H1 (cell line): ENCODE results near the gene OPHN1. TPM values are rescaled to one million over a fixed set of nuclear protein-coding genes. Genes with fewer than 3 reads are reported as not detected.
A peak's percentile ranks its signal among the peaks of the same experiment; 100 is the strongest.

Experiments
- CTCF ChIA-PET: fragments of 300-600 bp; sonication (Branson Sonifier 250); formaldehyde crosslinking; loops from one replicate; lab custom pipeline; 2021; ENCODE audit not compliant: partially characterized antibody; lab: Charles Lee
- POLR2A ChIA-PET: fragments of 300-600 bp; sonication (Branson Sonifier 250); formaldehyde crosslinking; loops from one replicate; lab custom pipeline; 2021; ENCODE audit warnings: inconsistent platforms; ENCODE audit not compliant: partially characterized antibody; lab: Charles Lee
- DNase-seq, 2 experiments: peaks; one replicate each; pipeline versions ENCODE4 v3.0.0 to v3.0.0-alpha.2; 2010 to 2022; ENCODE audit warnings: low spot score in 2 of 2, low read depth in 1 of 2, mixed read lengths in 1 of 2
- FAIRE-seq: peaks from 2 replicates; lab custom pipeline; 2011; peaks lifted over from hg19 to GRCh38; lab: Jason Lieb, UNC
- H2AFZ ChIP-seq: 2 replicates; pipeline ENCODE4 v1.8.1; 2012; ENCODE audit warnings: low read length, inconsistent platforms
- H2AK5ac ChIP-seq: 2 replicates; pipeline ENCODE4 v1.6.1; 2013; ENCODE audit warnings: low read depth, low read length
- H2BK120ac ChIP-seq: replicated peaks from 2 replicates; pipeline ENCODE3; 2013; ENCODE audit warnings: low read depth, low read length, inconsistent platforms
- H2BK12ac ChIP-seq: 2 replicates; pipeline ENCODE4 v1.6.1; 2013; ENCODE audit warnings: low read depth, low read length
- H2BK15ac ChIP-seq: 2 replicates; pipeline ENCODE4 v1.6.1; 2013; ENCODE audit warnings: low read length
- H2BK20ac ChIP-seq: 2 replicates; pipeline ENCODE4 v1.6.1; 2013; ENCODE audit warnings: low read length
- H2BK5ac ChIP-seq: 2 replicates; pipeline ENCODE4 v1.6.1; 2013; ENCODE audit warnings: low read depth, low read length
- H3K14ac ChIP-seq: 2 replicates; pipeline ENCODE4 v1.6.1; 2013; ENCODE audit warnings: inconsistent platforms; ENCODE audit not compliant: insufficient read length
- H3K18ac ChIP-seq: 2 replicates; pipeline ENCODE4 v1.6.1; 2013; ENCODE audit warnings: low read length; ENCODE audit errors: extremely low read depth
- H3K23ac ChIP-seq: 2 replicates; pipeline ENCODE4 v1.6.1; 2013; ENCODE audit warnings: inconsistent platforms; ENCODE audit not compliant: insufficient read length
- H3K23me2 ChIP-seq: 2 replicates; pipeline ENCODE4 v1.6.1; 2013; ENCODE audit warnings: low read depth, low read length
- H3K27ac ChIP-seq: 2 replicates; pipeline ENCODE4 v1.6.1; 2011; ENCODE audit warnings: low read depth, low read length, inconsistent platforms
- H3K27me3 ChIP-seq, 4 experiments: replicated peaks in 1 of 4; 1 replicate in 1 of 4; 2 replicates in 3 of 4; pipeline versions ENCODE4 v1.6.1 to v1.8.1; 2011 to 2013; ENCODE audit warnings: low read length in 3 of 4, mild to moderate bottlenecking in 3 of 4, inconsistent platforms in 2 of 4, mixed read lengths in 2 of 4, moderate library complexity in 1 of 4; ENCODE audit not compliant: control insufficient read depth in 3 of 4, insufficient read depth in 3 of 4; ENCODE audit errors: extremely low read depth in 1 of 4
- H3K36me3 ChIP-seq, 4 experiments: 2 replicates each; pipeline versions ENCODE4 v1.6.1 to v1.8.1; 2011 to 2013; ENCODE audit warnings: mild to moderate bottlenecking in 4 of 4, low read length in 3 of 4, moderate library complexity in 2 of 4, control low read depth in 1 of 4, inconsistent platforms in 1 of 4; ENCODE audit not compliant: insufficient read depth in 4 of 4, control insufficient read depth in 2 of 4
- H3K4ac ChIP-seq: replicated peaks from 2 replicates; pipeline ENCODE3; 2013; ENCODE audit warnings: low read length, low read depth, mixed read lengths, inconsistent platforms; ENCODE audit not compliant: insufficient read length
- H3K4me1 ChIP-seq, 4 experiments: replicated peaks in 1 of 4; 1 replicate in 1 of 4; 2 replicates in 3 of 4; pipeline versions ENCODE4 v1.6.1 to v1.8.1; 2011 to 2013; ENCODE audit warnings: low read length in 3 of 4, inconsistent platforms in 2 of 4, mixed read lengths in 1 of 4; ENCODE audit not compliant: insufficient read depth in 4 of 4, control insufficient read depth in 3 of 4
- H3K4me2 ChIP-seq, 2 experiments: 2 replicates each; pipeline versions ENCODE4 v1.6.1 to v1.8.1; 2011 to 2013; ENCODE audit warnings: low read depth in 2 of 2, low read length in 2 of 2, control low read depth in 1 of 2, inconsistent platforms in 1 of 2, mild to moderate bottlenecking in 1 of 2; ENCODE audit not compliant: insufficient read depth in 1 of 2
- H3K4me3 ChIP-seq, 4 experiments: fragments of 200-600, 300-600 bp in 1 of 4; sonication (generic), shearing (Covaris generic), sonication (Bioruptor Twin) in 1 of 4; 2 replicates each; pipeline versions ENCODE4 v1.5.1 to v1.8.1; 2011 to 2016; ENCODE audit warnings: low read length in 4 of 4, low read depth in 3 of 4, control low read depth in 2 of 4, inconsistent platforms in 2 of 4, mild to moderate bottlenecking in 2 of 4, mixed read lengths in 1 of 4, moderate library complexity in 1 of 4; ENCODE audit not compliant: insufficient read depth in 2 of 4; ENCODE audit errors: extremely low read depth in 1 of 4
- H3K56ac ChIP-seq: replicated peaks from 2 replicates; pipeline ENCODE3; 2013; ENCODE audit warnings: low read depth, mild to moderate bottlenecking, mixed read lengths, low read length, inconsistent platforms; ENCODE audit not compliant: insufficient read length
- H3K79me1 ChIP-seq: 2 replicates; pipeline ENCODE4 v1.6.1; 2013; ENCODE audit warnings: low read depth, low read length, control low read depth
- H3K79me2 ChIP-seq, 2 experiments: 2 replicates each; pipeline versions ENCODE4 v1.6.1 to v1.8.1; 2012 to 2013; ENCODE audit warnings: low read length in 2 of 2, mild to moderate bottlenecking in 2 of 2, inconsistent platforms in 1 of 2; ENCODE audit not compliant: insufficient read depth in 2 of 2, control insufficient read depth in 1 of 2
- H3K9ac ChIP-seq, 4 experiments: replicated peaks in 1 of 4; 1 replicate in 1 of 4; 2 replicates in 3 of 4; pipeline versions ENCODE4 v1.6.1 to v1.8.1; 2011 to 2013; ENCODE audit warnings: low read depth in 3 of 4, low read length in 3 of 4, control low read depth in 2 of 4, mild to moderate bottlenecking in 2 of 4, moderate library complexity in 2 of 4, inconsistent platforms in 1 of 4; ENCODE audit errors: extremely low read depth in 1 of 4
- H3K9me3 ChIP-seq, 2 experiments: 2 replicates each; pipeline versions ENCODE4 v1.6.1 to v1.8.1; 2012 to 2013; ENCODE audit warnings: mild to moderate bottlenecking in 2 of 2, moderate library complexity in 2 of 2, control low read depth in 1 of 2, inconsistent platforms in 1 of 2, low read depth in 1 of 2, low read length in 1 of 2, mixed read lengths in 1 of 2; ENCODE audit not compliant: insufficient read depth in 2 of 2
- H4K20me1 ChIP-seq, 2 experiments: replicated peaks in 1 of 2; 2 replicates each; pipeline versions ENCODE3 to v1.8.1; 2011 to 2013; ENCODE audit warnings: inconsistent platforms in 2 of 2, low read length in 2 of 2, mild to moderate bottlenecking in 1 of 2; ENCODE audit not compliant: insufficient read depth in 2 of 2, control insufficient read depth in 1 of 2
- H4K5ac ChIP-seq: 2 replicates; pipeline ENCODE4 v1.6.1; 2013; ENCODE audit warnings: low read length, low read depth, mixed read lengths, inconsistent platforms; ENCODE audit not compliant: insufficient read length
- H4K8ac ChIP-seq: 2 replicates; pipeline ENCODE4 v1.8.0; 2013; ENCODE audit warnings: mild to moderate bottlenecking, moderate library complexity, low read length, inconsistent platforms; ENCODE audit not compliant: insufficient read depth; ENCODE audit errors: extremely low read depth
- H4K91ac ChIP-seq: replicated peaks from 2 replicates; pipeline ENCODE3; 2013; ENCODE audit warnings: low read length, mixed read lengths, inconsistent platforms; ENCODE audit not compliant: insufficient read length
- BRCA1 ChIP-seq: IDR thresholded peaks from 2 replicates; pipeline ENCODE4 v1.6.1; 2012; ENCODE audit warnings: low read depth, low read length, improper control_type of control experiment
- JUND ChIP-seq: IDR thresholded peaks from 2 replicates; pipeline ENCODE4 v1.6.1; 2011; ENCODE audit warnings: mild to moderate bottlenecking, improper control_type of control experiment, low read length
- POU5F1 ChIP-seq: IDR thresholded peaks from 2 replicates; pipeline ENCODE4 v1.6.1; 2011; ENCODE audit warnings: low read depth, mild to moderate bottlenecking, low read length, moderate library complexity
- RFX5 ChIP-seq: IDR thresholded peaks from 2 replicates; pipeline ENCODE4 v1.6.1; 2011; ENCODE audit warnings: low read depth, low read length, improper control_type of control experiment, borderline replicate concordance
- SP1 ChIP-seq: IDR thresholded peaks from 2 replicates; pipeline ENCODE4 v1.6.1; 2011; ENCODE audit warnings: low read depth, low read length
- SP4 ChIP-seq: IDR thresholded peaks from 2 replicates; pipeline ENCODE4 v1.6.1; 2012; ENCODE audit warnings: low read length, inconsistent platforms
- WGBS, 2 experiments: shearing (Covaris generic) in 1 of 2; methylation state at CpG; one replicate each; pipeline versions ENCODE4 v1.1.6 to v1.1.7; 2013 to 2015; ENCODE audit warnings: low lambda C conversion rate in 2 of 2, mixed read lengths in 2 of 2, inconsistent platforms in 1 of 2, low coverage in 1 of 2, missing lambda C conversion rate in 1 of 2; ENCODE audit not compliant: insufficient replicate concordance in 2 of 2, insufficient coverage in 1 of 2, insufficient read length in 1 of 2; ENCODE audit errors: extremely low coverage in 1 of 2, missing lambda C conversion rate in 1 of 2; 5-methylcytosine and 5-hydroxymethylcytosine counted together
- polyA plus RNA-seq, 7 experiments: library from polyadenylated mRNA; depleted of rRNA in 3 of 7; stranded (reverse) in 5 of 7; unstranded in 2 of 7; fragments of >200 nt in 5 of 7; fragments of 200-250 nt in 2 of 7; gene quantifications; 1 replicate in 5 of 7; 2 replicates in 1 of 7; 4 replicates in 1 of 7; pipeline versions ENCODE4 v1.2.1 to v1.2.3, GENCODE V29; 2011 to 2013; ENCODE audit warnings: missing spikeins in 2 of 7, mixed read lengths in 2 of 7
- total RNA-seq: library from RNA; stranded (reverse); fragmentation: NEBNext Ultra II Directional; extraction: Animal tissue kit (Norgen Biotek cat#: 25700); gene quantifications from 2 replicates; pipeline ENCODE4 v1.2.1, GENCODE V29; 2021
- TF ChIP-seq, protein P1 (sequence below), 3 experiments: IDR thresholded peaks; 1 replicate in 2 of 3; 2 replicates in 1 of 3; pipeline versions ENCODE4 v1.5.1 to v1.6.1; 2011; ENCODE audit warnings: low read length in 3 of 3, mild to moderate bottlenecking in 3 of 3, inconsistent platforms in 2 of 3, low read depth in 1 of 3, moderate library complexity in 1 of 3; ENCODE audit not compliant: insufficient read depth in 1 of 3; ENCODE audit errors: control extremely low read depth in 1 of 3
- TF ChIP-seq, protein P2 (sequence below): IDR thresholded peaks from 2 replicates; pipeline ENCODE4 v1.6.1; 2011; ENCODE audit warnings: low read depth, mild to moderate bottlenecking, low read length; ENCODE audit not compliant: insufficient read depth

Gene OPHN1
- total and polyA plus RNA-seq, 2 of the 8 experiments (the other 6 are each of a cell fraction or from before 2014, with no cell fraction given) = 1.2 to 3.5 TPM

DNA sequence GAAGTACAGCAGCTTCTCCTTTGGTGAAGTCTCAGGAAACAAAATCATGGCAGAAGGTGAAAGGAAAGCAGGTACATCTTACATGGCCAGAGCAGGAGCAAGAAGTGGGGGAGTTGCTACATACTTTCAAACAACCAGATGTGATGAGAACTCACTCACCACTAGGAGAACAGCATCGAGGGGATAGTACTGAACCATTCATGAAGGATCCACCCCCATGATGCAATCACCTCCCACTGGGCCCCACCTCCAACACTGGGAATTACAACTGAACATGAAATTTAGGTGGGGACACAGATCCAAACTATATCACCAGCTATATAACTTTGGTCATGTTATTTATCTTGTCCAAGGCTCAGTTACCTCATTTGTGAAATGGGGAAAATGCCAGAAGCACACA, 159.4 kb downstream of the OPHN1 start:
- no peak overlapping the region for H3K14ac ChIP-seq
- peak overlapping the region in 1 of 2 experiments; percentile 28; a peak in 1 of 4 replicates for H3K4me2 ChIP-seq
- no peaks in the 10 kb centered on the region for H3K27me3 ChIP-seq
- no peak overlapping the region for H3K56ac ChIP-seq
- no peak overlapping the region for H2AFZ ChIP-seq
- H2BK12ac ChIP-seq = no peak overlapping the region
- H4K8ac ChIP-seq = no peak overlapping the region
- ChIA-PET POLR2A (no interaction called here), CTCF (interaction anchor here (0.7 to 1.3 kb wide), 3 partner anchors 77 to 189 kb away, joined by 3 to 4 read pairs (median 3); no protein-coding TSS in a partner anchor)
- H3K23me2 ChIP-seq = no peaks in the 10 kb centered on the region
- H3K36me3 ChIP-seq = no peaks in the 10 kb centered on the region
- no peak overlapping the region for H2BK20ac ChIP-seq
- H3K4ac ChIP-seq = no peak overlapping the region
- H2BK120ac ChIP-seq = no peak overlapping the region
- no peaks in the 10 kb centered on the region for H3K79me2 ChIP-seq
- peaks cover 5 to 10% of the 10 kb centered on the region in 2 experiments; a peak in 2 of 4 replicates for H3K9me3 ChIP-seq
- H4K91ac ChIP-seq = no peak overlapping the region
- H2AK5ac ChIP-seq = no peak overlapping the region
- 57% methylated on average over 1 of the region's 1 CpG; no CpG with 5 or more reads in 1 of the 2 experiments for WGBS, 2 experiments
- H3K23ac ChIP-seq = no peak overlapping the region
- H3K27ac ChIP-seq = no peak overlapping the region
- H4K20me1 ChIP-seq = no peaks in the 10 kb centered on the region
- H2BK15ac ChIP-seq = no peak overlapping the region
- H2BK5ac ChIP-seq = no peak overlapping the region
- H3K9ac ChIP-seq = no peak overlapping the region
- DNase-seq = no peak
- H3K79me1 ChIP-seq = no peaks in the 10 kb centered on the region
- H4K5ac ChIP-seq = no peak overlapping the region
- H3K18ac ChIP-seq = no peak overlapping the region
- FAIRE-seq = peak; percentile 82
- peaks cover 0 to 2% (median 0%) of the 10 kb centered on the region in 4 experiments; a peak in 3 of 7 replicates for H3K4me1 ChIP-seq
- H3K4me3 ChIP-seq = no peak overlapping the region
- TF ChIP-seq POU5F1 (no peak), JUND (0 out of 2 replicates have a peak, but pooled peaks have one; percentile 12), RFX5 (no peak), BRCA1 (no peak), SP4 (no peak), SP1 (no peak)
- TF ChIP-seq, protein P1, sequence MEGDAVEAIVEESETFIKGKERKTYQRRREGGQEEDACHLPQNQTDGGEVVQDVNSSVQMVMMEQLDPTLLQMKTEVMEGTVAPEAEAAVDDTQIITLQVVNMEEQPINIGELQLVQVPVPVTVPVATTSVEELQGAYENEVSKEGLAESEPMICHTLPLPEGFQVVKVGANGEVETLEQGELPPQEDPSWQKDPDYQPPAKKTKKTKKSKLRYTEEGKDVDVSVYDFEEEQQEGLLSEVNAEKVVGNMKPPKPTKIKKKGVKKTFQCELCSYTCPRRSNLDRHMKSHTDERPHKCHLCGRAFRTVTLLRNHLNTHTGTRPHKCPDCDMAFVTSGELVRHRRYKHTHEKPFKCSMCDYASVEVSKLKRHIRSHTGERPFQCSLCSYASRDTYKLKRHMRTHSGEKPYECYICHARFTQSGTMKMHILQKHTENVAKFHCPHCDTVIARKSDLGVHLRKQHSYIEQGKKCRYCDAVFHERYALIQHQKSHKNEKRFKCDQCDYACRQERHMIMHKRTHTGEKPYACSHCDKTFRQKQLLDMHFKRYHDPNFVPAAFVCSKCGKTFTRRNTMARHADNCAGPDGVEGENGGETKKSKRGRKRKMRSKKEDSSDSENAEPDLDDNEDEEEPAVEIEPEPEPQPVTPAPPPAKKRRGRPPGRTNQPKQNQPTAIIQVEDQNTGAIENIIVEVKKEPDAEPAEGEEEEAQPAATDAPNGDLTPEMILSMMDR (IDR thresholded peaks at IDR 0.05; ENCODE audit: control extremely low read depth in 1 of 3, insufficient read depth in 1 of 3, low read depth in 1 of 3, low read length in 3 of 3) = peak in 1 of 3 experiments; percentile 22; a peak in 1 of 4 replicates
- TF ChIP-seq, protein P2, sequence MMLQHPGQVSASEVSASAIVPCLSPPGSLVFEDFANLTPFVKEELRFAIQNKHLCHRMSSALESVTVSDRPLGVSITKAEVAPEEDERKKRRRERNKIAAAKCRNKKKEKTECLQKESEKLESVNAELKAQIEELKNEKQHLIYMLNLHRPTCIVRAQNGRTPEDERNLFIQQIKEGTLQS = peak; percentile 44; the same call in 1 of the 2 replicates
